GM19023 (cell line): ENCODE measurements around the gene NDRG2.
"Not testable (repeated sequence)": the region's sequence is repeated elsewhere in the genome, so short reads cannot be mapped to it uniquely, and the experiment has no call there.

Experiments
- ATAC-seq: cut with Tn5 transposase; IDR thresholded peaks from one replicate; pipeline ENCODE4 v1.9.1; 2021; ENCODE audit warnings: mild to moderate bottlenecking, moderate library complexity; ENCODE audit not compliant: unreplicated experiment

The NDRG2 gene

DNA sequence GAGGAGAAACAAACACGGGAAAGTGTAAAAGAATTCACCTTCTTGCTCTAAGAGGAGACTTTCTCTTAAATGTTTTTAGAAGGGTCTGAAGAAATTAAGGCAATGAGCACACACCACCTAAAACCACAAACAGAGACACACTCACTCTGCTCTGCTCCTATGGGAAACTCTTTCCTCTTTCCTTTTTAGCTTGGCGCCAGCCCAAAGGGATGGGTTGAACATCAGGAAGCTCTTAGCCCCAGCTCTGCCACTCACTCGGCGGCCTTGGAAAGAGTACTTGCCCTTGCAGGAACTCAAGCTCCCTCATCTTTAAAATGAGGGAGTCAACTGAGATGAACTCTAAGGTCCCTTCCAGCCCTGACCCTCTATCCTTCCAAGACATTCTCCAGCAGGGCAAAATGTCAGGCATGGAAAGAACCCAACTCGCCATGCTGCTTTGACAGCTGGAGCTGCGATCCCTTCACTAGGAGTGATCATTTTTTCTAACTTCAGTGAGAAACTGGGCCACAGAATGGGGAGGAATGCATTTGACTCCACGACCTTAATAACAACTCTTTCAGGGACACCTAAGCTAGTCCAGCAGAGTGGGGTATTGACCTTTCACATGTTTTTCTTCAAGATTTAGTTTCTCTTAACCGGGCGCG, 31.8 kb upstream of the NDRG2 start:
- no peak for ATAC-seq

DNA sequence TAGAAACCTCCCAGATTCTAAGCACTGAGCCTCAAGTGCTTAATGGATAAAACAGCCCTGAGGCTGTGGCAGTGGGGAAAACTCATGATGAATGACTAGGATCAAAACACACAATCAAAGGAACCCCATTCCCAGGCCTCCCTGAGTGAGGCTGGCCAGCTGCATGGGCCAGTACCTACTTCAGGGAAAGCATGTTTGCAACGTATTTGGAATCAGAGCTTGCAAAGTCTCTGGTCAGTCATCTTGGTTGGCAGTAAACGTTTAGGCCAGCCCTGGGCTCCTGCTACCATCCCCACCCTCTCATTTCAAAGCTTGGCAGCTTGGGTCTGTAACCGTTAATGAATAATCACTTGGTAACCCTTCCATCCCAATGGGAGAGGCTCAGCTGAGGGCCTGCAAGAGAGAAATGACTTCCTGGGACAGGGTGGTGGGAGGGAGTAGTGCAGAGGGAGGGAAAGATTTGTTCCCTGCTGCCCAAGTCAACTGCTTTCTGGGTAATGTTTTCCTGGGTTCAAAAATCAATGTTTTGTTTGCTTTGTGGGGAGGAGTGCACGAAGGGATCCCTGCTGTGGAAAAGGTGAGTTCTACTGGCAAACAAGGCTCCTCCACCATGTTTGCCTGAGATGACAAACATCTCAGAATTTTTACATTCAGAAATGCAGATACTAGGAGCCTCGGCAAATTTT, 30.7 kb upstream of the NDRG2 start:
- no peak for ATAC-seq

DNA sequence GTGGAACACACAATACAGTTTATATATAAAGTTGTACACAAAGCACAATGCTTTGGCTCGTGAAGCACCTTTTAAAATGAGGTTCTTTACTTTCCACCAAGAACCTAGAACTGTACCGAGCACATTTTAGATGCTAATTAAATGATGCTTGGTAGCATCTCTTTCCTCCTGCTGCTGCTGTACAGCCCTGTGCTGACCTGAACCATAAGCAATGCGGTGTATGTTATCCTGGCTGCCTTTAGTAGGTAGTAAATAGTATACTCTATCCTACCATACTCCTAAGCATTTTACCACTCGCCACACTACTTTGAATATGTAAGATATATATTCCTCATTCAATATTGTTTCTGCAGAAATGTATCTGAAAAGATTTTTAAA, 29.9 kb upstream of the NDRG2 start:
- ATAC-seq: no peak

DNA sequence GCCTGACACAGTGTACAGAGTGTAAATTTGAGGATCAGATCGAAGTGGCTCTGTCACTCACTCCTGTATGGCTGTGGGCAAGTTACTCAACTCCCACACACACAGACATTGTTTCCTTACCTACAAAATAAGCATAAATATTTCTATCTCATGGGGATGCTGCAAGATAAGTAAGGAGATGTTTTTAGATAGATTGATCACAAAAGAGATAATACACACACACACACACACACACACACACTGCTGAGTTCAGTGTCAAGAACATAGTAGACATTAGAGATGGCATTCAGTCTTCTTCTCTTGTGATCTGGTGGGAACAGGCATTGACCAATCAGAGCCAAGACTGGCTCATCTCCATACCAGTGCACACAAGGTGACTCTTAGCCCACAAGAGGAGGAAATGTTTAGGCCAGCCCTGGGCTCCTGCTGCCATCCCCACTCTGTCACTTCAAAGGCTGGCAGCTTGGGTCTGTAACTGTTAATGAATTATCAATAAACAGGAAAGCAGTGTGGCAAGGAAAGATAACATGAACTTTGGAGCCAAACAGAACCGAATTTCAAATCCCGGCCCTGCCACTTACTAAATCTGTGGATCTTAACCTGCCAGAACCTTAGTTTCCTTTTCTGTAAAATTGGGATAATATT, 29.4 kb upstream of the NDRG2 start:
- no peak for ATAC-seq

DNA sequence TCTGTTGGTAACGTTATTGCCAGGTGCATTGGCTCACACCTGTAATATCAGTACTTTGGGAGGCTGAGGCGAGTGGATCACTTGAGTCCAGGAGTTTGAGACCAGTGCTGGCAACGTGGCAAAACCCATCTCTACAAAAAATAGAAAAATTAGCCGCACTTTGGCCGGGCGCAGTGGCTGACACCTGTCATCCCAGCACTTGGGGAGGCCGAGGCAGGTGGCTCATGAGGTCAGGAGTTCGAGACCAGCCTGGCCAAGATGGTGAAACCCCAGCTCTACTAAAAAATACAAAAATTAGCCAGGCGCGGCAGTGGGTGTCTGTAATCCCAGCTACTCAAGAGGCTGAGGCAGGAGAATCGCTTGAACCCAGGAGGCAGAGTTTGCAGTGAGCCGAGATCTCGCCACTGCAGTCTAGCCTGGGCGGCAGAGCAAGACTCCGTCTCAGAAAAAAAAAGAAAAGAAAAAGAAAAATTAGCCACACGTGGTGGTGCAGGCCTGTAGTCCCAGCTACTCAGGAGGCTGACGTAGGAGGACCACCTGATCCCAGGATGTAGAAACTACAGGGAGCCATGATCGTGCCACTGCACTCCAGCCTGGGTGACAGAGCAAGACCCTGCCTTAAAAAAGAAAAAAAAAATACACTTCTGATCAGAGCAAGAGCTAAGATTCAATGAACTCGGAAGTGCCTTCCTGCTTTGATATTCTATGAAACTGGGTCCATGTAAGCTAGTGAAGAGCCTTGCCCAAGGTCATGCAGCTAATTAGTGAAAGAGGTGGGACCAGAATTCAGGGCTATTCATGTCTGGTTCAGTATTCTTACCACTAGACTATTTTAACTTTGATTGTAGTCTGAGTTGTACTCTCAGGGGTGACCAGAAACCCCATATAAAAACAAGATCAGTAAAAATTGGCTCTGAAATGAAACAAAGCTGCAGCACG, 28.6 kb upstream of the NDRG2 start:
- ATAC-seq: no peak

GRCh38 chr14:21050597-21050996, 25.7 kb upstream of the NDRG2 start:
- no peak for ATAC-seq

GRCh38 chr14:21049271-21049673, 24.4 kb upstream of the NDRG2 start:
- ATAC-seq: no peak

GRCh38 chr14:21048638-21049037, 23.8 kb upstream of the NDRG2 start:
- ATAC-seq: no peak

DNA sequence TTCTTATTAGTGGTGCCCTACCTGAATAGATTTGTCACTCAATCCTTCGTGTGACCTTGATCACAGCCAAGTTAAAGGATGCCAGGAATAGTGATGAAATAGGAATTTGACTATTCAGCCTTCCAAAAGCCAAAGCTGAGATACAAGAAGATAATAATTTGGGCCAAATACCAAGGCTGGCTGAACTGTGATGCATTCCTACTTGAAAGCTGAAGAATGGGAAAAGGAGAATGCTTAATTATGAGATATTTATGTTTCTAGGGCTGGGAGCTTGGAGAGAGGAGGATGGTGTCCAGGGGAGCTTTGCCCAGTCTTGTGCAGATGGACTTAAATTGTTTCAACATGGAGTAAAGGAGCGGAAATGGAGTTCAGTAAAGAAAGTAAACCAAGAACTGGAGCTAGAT, 22.5 kb upstream of the NDRG2 start:
- no peak for ATAC-seq

GRCh38 chr14:21043974-21044618, 19.2 kb upstream of the NDRG2 start:
- no peak for ATAC-seq

DNA sequence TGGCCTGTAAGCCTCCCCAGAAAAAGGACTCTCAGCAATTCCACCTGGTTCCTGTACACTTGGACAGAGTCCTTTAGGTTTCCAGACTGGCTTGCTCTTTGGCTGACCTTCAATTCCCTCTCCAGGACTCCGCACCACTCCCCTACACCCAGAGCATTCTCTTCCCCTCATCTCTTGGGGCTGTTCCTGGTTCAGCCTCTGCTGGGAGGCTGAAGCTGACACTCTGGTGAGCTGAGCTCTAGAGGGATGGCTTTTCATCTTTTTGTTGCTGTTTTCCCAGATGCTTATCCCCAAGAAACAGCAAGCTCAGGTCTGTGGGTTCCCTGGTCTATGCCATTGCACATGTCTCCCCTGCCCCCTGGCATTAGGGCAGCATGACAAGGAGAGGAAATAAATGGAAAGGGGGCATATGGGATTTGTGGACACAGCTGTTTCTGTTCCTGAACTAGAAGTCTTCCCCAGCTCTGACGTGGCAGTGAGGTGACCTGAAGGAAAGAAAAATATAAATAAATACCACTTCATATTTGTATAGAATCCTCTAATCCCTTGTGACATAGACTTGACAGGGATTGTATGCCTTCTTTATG, 18.6 kb upstream of the NDRG2 start:
- ATAC-seq: no peak

GRCh38 chr14:21042918-21043317, 18.1 kb upstream of the NDRG2 start:
- no peak for ATAC-seq

DNA sequence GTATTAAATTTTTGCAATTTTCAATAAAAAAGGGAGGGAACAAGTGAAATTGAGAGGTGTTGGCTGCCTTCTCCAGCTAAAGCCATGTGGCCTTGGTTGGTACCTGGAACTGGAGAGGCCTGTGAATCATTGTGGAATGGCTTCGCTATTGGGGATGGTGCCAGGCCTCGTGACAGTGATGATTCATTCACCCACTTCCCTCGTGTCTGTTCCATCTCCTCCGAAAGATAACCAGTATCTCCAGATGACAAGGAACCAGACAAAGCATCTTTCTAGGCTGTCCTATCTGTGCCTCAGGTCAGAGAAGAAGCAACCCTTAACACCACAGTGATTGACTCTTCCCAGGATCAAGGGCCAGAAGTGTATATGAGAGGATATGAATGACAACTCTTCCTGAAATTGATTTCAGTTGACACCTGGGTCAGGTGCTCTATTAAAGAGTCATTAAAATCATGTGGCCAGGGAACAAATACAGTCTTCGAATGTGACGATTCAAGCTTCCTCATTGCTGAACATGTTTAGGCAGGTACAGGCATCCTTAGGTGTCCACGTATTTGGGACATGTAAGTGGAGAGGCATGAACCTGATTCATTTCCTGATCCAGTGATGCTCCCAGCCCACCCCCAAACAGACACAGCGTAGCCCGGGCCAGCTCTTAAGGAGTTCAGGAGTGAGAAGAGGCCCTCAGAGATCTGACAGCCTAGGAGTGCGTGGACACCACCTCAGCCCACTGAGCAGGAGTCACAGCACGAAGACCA, 17.0 kb upstream of the NDRG2 start, which contains the start of gene RNASE7:
Gene RNASE7, plus strand, starts transcription at position 687 of the 758 bp plus-strand sequence. CDS start 631 bp downstream, outside the sequence.
- ATAC-seq: no peak

GRCh38 chr14:21040941-21041340, 16.1 kb upstream of the NDRG2 start:
- ATAC-seq: not testable (repeated sequence)

DNA sequence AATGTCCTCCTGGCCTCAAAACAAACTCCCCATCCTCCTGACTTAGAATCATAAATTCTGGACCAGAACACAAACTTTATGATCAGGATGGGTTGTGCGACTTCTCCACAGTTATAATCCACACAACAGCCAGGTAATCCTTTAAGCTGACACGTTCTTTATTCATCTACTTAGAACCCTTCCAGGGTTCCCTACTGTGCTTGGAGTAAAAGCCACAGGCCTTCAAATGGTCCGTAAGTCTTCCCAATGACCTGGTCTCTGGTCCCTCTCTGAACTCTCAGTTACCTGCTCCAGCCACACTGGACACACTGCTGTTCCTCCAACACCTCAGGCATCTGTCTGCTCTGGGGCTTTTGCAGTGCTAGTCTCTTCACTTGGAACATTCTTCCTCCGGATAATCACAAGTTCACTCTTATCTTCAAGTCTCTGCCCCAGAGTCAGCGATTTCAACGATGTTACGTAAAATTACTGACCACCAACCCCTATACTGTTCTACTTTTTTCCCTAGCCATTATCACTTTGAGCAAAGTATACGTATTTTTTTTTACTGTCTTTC, 15.6 kb upstream of the NDRG2 start:
- no peak for ATAC-seq

GRCh38 chr14:21039585-21040369, 14.9 kb upstream of the NDRG2 start:
- ATAC-seq: no peak

DNA sequence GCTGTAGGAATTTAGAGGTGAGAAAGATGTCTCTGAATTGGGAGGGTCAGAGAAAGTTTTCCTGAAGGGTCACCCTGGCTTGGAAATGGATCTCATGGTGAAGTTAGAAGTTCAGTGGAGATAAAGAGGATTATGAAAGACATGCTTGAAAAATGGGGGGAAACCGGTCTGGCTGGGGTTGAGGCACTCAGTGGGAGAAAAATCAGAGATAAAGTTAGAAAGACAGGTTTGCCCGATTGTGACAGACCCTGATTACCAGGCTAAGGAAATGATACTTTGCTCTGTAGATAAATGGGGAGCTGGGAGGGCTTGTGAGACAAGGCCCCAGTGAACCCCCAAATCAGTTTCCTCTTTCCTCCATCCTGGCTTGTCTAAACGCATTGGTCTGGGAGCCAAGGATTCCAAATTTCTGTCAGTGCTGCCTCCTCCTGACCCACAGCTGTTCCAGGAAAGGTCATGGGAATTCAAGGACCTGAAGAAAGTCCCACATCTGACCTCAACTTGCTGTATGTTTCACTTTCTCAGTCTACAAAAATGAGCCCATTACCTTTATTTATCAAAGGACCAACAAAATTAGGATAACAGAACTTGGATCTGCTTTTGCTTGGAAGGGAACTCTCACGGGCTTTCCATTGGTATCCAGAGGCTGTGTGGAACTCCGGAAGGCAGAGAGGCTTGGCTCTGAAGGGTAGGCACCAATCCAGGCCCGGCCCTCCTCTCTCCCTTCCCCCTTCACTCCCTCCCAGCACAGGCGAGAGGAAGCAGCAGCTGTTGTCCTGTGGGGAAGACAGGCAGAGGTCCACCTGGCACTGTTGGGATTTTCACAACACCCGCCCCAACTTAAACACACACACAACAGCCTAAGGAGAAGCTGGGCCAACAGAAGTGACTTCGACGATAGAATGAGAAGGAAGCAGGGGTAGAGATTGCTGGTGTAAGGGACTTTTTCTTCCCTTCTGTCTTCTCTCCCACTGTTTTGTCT, 13.9 kb upstream of the NDRG2 start:
- ATAC-seq: no peak
